SHP77 (cell line): ENCODE data around the gene SMARCA5.

ENCODE experiments used
- DNase-seq, 2 experiments: peaks; one replicate each; lab custom pipeline; 2025; lab: John Stamatoyannopoulos, UW

The SMARCA5 gene

GRCh38 chr4:143538979-143539669 lies 25.6 kb downstream of the SMARCA5 start:
- DNase-seq: no peak

GRCh38 chr4:143539670-143540023 lies 26.1 kb downstream of the SMARCA5 start:
- no peak for DNase-seq

DNA sequence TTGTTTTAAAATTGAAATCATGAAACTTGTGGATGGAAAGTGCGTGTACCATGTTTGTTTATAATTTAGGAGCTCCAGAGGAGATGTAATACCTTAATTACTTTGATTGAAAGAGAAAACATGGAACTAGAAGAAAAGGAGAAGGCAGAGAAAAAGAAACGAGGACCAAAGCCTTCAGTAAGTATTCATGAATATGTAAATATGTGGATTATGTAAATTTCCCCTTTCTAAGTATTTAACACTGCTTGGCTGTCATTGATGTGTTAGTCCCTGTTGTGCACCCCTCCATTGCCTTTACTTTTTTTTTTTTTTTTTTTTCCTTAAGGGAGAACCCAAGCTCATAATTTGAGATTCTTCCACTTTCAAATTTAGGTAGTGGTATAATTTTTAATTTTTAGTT lies 36.4 kb downstream of the SMARCA5 start:
- DNase-seq: no peak

DNA sequence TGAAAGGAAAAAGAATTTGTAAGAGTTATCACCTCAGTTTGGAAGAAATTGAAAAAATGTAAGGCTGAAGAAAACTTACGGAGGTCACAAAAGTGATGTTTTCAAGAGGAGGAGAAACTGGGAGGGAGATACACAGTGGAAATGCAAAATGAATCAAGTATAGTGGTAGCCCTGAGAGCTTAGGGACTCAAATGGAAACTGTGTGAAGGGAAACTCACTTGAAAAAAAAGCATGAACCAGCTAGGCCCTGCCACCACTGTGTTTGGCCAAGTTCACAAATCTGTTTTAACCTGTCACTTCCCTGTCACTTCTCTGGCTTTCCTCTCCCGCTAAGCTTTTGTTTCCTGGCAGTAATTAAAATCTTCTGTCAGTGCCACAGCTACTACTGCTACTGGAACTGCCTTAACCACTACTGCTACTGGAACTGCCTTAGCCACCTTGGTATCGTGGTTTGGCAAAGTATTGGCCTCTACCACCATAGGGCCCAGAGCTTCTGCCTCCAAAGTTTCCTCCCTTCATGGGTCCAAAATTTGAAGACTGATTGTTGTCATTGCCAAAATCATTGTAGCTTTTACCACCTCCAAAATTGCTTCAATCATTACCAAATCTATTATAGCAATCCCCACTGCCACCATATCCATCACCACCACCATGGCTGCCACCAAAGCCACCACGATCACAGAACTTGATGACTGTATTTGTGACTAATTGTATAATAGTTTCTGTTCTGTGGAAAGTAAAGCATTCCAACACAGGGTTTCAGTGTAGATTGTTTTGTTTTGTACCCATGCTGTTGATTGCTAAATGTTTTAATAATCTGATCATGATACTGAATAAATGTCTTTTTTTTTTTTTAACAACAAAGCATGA lies 41.5 kb downstream of the SMARCA5 start:
- DNase-seq: no peak

- no peak for DNase-seq
These were observed 42.2 kb downstream of the SMARCA5 start for GRCh38 chr4:143555676-143556075.

- no peak for DNase-seq
These were observed 44.8 kb downstream of the SMARCA5 start for GRCh38 chr4:143558286-143558685.

GRCh38 chr4:143558823-143559756 lies 45.6 kb downstream of the SMARCA5 start:
- peak; percentile 43 to 68 for DNase-seq

GRCh38 chr4:143559757-143560147 lies 46.2 kb downstream of the SMARCA5 start:
- peak in 1 of 2 experiments; percentile 8 for DNase-seq

DNA sequence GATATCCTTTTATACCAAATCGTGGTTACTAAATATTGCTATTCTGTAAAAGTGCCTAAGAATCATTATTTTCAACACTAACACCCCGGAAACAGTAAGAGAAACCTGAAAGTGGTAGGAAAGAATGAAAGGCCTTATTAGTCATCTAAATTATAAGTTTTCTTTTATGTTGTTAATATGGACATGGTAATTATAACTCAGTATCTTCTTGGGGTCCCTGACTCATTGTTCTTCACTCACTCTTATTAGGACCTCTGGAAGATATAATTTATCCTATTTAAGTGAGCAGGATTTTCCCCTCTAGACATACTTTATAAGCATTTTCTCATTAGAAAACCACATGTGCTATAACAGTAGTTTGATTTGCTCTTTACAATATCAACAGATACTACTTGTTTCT lies 51.0 kb downstream of the SMARCA5 start:
- DNase-seq: no peak

- no peak for DNase-seq
These were observed 61.8 kb downstream of the SMARCA5 start for GRCh38 chr4:143575331-143575730.

DNA sequence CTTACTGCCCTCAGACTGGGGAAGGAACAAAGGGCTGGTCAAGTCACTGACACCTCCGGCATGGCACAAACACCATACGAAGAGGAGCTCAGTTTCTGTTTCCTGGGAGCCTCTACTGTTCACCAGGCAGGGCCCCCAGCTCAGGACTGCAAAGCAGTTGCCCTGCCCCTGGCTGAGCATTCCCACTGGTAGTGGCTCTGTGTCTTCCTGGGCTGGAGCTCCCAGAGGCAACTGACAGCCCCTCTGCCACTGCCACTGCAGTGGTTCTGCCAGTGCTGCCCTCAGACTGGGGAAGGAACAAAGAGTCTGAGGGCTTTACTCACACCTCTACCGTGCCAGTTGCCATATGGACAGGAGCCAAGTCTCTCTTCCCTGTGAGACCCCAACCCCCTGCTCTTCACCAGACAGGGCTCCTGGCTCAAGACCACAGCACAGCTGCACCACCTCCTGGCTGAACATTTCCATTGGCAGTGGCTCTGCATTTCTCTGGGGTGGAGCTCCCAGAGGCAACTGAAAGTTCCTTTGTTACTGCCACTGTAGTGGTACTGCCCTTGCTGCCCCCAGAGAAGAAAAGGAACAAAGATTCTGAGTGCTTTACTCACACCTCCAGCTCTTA lies 67.9 kb downstream of the SMARCA5 start:
- no peak for DNase-seq

DNA sequence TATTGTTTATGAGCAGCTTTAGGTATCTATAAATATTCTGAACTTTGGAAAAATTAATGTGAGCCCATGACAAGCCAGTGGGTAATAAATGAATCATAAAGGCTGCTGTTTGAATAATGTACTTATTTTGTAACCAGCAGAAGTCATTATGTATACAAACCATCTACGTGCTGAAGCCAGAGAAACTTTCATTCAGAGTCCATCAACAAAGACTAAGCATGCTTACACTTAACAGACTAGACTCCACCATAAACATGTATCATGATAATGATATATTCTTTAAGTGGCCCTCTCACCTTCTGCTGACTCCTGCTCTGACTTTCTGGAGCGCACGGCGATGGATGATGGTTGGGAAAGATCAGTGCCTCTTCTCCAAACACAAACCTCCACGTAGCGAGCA lies 72.0 kb downstream of the SMARCA5 start:
- no peak for DNase-seq

DNA sequence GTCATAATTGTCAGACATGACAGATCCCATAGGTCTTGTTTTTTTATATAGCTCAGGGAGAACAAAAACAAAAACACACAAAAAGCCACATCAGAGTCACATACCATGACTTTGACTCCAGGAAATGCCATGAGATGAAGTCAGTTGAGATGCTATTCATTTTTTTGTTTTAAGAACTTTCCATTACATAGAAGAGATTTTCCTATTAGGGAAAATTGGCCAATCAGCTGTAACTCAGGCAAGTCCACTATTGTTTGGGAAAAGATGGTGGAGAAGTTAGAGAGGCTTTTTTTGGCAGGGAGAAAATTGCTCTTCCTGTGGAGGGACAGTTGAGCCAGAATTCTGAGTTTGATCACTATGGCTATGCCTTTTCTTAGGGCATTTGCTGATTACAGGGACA lies 72.6 kb downstream of the SMARCA5 start:
- no peak for DNase-seq

GRCh38 chr4:143587703-143588102 lies 74.2 kb downstream of the SMARCA5 start:
- DNase-seq: no peak

DNA sequence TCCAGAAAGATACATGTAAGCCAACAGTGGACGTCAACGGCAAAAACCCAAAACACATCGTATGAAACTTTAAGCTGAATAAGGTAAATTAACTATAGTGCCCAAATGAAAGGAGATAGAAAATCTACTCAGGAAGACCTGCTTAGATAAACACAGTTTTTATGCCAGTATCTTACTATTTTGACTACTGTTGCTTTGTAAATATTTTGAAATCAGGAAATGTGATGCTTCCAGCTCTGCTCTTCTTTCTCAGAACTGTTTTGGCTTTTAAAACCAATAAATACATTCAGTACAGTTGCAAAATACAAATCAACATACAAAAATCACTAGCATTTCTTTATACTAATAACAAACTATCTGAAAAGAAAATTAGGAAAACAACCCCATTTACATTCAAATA lies 83.8 kb downstream of the SMARCA5 start:
- no peak for DNase-seq

DNA sequence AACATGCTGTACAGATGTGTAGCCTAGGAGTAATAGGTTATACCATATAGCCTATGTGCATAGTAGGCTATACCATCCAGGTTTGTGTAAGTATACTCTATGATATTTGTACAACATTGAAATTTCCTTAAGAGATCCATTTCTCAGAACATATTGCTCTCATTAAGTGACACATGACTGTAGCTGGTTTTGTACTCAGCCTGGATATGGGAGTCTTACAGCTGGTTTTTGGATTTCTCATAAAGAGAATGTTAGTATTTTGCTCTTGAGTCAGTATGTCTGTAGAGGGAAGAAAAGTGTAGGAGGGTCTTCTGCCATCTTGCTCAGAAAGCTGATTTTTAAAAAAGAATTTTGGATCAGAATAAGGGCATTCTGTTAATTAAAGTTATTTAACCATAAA lies 85.3 kb downstream of the SMARCA5 start:
- DNase-seq: no peak

- DNase-seq: no peak
These were observed 86.3 kb downstream of the SMARCA5 start for GRCh38 chr4:143599827-143600226.

GRCh38 chr4:143606480-143606879 lies 93.0 kb downstream of the SMARCA5 start:
- DNase-seq: no peak
